Fibroblast of villous mesenchyme (primary cell): ENCODE data around the gene WBP1L. TPM values are rescaled to one million over a fixed set of nuclear protein-coding genes. Genes with fewer than 3 reads are reported as not detected.

Experiments used
- DNase-seq: peaks from one replicate; pipeline ENCODE4 v3.0.0-alpha.2; 2010; ENCODE audit warnings: low read depth
- H3K4me3 ChIP-seq: 2 replicates; pipeline ENCODE4 v1.5.1; 2011; ENCODE audit warnings: low read depth, mild to moderate bottlenecking, low read length
- CTCF ChIP-seq: IDR thresholded peaks from 2 replicates; pipeline ENCODE4 v1.5.1; 2012; ENCODE audit warnings: low read depth, mild to moderate bottlenecking, low read length; ENCODE audit not compliant: insufficient read depth
- small RNA-seq: library from RNA; depleted of rRNA; stranded (forward); fragments of <200 nt; gene quantifications from one replicate; pipeline ENCODE3, GENCODE V24; 2012
- total RNA-seq: library from RNA; depleted of rRNA; stranded (reverse); fragments of >200 nt; gene quantifications from 2 replicates; pipeline ENCODE4 v1.2.3, GENCODE V29; 2012

Gene WBP1L
- total RNA-seq, 1 donor = 40.6 TPM

- no peak overlapping the region for H3K4me3 ChIP-seq
- DNase-seq = no peak
- no peak for TF ChIP-seq CTCF
Measured at GRCh38 chr10:102856758-102857424, 113.1 kb downstream of the WBP1L start.

- no peak for TF ChIP-seq CTCF
- H3K4me3 ChIP-seq = no peak overlapping the region
- no peak for DNase-seq
Measured at GRCh38 chr10:102859911-102860310, 116.2 kb downstream of the WBP1L start.

- no peak overlapping the region for H3K4me3 ChIP-seq
- TF ChIP-seq CTCF = no peak
- DNase-seq = no peak
Measured at GRCh38 chr10:102863660-102864059, 119.9 kb downstream of the WBP1L start.

- no peak for DNase-seq
- no peak overlapping the region for H3K4me3 ChIP-seq
- TF ChIP-seq CTCF = no peak
Measured at GRCh38 chr10:102865620-102866019, 121.9 kb downstream of the WBP1L start.

Small RNA genes within 50 kb of the gene (small RNA-seq; reads per million reads assigned to genes)
- gene RNU6-1231P = not detected

Other genes with a start within 250 kb of the WBP1L start
- gene ACTR1A, start 241.2 kb upstream of the WBP1L start, total RNA-seq = 130 and 142 TPM in 2 replicates
- gene SUFU, start 240.0 kb upstream of the WBP1L start, total RNA-seq = 2.3 and 3.9 TPM in 2 replicates
- gene TRIM8, start 99.5 kb upstream of the WBP1L start, total RNA-seq = 116 and 119 TPM in 2 replicates
- 5.5 and 6.0 TPM in 2 replicates for gene ARL3, start 29.6 kb upstream of the WBP1L start, total RNA-seq
- gene SFXN2, start 29.3 kb upstream of the WBP1L start, total RNA-seq = 2.9 and 3.5 TPM in 2 replicates
- not detected in 2 replicates for gene CYP17A1, start 93.5 kb downstream of the WBP1L start, total RNA-seq
- 14.7 and 17.4 TPM in 2 replicates for gene BORCS7, start 110.3 kb downstream of the WBP1L start, total RNA-seq
- 5.2 and 5.5 TPM in 2 replicates for gene AS3MT, start 125.5 kb downstream of the WBP1L start, total RNA-seq
- gene CNNM2, start 174.3 kb downstream of the WBP1L start, total RNA-seq = 4.7 and 8.4 TPM in 2 replicates